GF-D8 (cell line): ENCODE results near the gene ASF1A.
A peak's percentile ranks its signal among the peaks of the same experiment; 100 is the strongest.

Experiments used
- DNase-seq: peaks from one replicate; lab custom pipeline; 2025; lab: John Stamatoyannopoulos, UW

Gene ASF1A

DNA sequence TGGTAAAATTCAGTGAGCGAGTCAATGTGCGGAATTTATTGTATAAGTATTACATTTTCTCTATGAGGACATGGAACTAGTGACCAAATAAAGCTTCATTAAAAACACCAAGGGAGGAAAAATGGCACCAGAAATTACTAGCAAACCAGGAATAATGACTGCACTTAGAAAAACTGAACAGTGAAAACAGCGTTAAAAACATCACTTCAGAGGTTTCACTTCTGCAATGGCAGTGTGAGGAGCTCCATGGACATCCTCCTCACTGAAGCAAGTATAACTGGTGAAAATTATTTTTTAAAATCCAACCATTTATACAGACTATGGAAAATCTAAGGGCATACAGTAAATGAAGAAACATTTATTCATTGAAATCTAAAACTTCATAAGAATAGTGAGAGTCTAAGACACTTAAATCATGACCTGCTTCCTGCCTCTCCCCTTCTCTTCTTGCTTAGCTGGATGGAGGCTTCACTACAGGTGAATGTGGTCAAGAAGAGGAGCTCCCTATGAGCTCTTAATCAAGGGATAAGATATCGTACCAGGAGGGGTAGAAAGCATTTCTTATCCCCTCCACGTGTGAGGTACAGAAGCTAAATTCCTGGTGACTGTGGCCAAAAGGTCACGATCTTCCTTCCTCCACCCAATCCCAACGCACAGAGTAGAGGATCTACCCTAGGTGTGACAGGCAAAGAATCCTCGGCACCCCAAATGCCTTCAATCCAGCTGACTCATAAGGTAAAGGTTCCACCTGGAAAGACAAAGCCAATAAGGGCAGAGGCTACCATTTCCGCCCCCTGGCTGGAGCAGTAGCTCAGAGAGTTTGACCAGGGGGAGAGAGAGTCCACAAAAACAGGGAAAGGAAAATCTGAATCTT, 12.3 kb upstream of the ASF1A start:
- DNase-seq, result no peak

DNA sequence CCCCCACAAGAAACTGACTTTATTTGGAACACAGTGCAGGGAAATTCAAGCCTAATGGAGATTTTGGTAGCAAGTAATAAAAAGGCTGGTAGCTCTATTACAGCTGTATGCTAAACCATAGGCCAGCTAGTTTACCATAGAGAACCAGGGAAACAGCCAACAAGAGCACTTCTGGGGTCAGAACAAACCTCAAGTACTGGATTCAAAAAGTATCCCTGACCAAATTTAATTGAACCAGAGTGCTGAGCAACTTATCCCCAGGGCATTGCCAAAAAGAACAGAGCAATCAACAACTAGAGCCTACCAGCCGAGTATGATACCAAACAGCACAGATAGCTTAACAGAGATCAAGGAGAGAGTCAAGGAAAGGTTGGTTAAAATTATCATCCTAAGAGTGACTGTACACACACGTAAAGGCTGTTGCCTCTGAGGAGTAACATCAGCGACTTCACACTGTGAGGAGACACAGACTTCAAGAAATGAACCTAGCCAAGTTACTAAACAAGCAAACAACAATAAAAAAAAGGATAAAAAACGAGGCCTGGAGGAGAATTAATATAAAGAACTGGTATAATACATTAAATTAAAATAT, 11.5 kb upstream of the ASF1A start:
- DNase-seq, result no peak

DNA sequence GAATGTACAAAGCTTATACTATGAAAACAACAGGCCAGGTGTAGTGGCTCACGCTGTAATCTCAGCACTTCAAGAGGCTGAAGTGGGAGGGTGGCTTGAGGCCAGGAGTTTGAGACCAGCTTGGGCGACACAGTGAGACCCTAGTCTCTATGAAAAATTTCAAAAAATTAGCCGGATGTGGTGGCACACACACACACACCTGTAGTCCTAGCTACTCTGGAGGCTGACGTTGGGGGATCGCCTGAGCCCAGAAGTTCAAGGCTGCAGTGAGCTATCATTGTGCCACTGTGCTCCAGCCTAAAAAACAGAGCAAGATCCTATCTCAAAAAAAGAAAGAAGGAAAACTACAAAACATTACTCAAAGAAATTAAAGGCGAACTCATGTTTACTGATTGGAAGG, 7.3 kb upstream of the ASF1A start:
- no peak for DNase-seq

DNA sequence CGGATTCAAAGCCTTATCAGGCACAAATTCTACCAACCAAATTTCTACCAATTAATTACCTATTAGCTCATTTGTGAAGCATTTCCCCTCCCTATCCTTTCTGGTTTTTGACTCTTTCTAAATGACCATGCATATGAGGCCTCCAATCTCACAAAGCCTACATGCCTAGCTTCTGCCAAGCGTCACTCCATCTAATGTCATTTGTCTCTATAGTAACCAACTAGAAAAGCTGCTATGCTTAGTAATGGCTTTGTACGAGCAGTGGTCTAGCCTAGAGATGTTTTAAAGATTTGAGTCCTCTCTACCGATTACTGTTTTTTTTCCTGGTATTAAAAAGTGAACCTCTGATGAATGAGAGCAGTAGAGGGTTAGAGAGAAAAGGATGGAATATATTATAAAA, 4.8 kb upstream of the ASF1A start:
- DNase-seq, result no peak

DNA sequence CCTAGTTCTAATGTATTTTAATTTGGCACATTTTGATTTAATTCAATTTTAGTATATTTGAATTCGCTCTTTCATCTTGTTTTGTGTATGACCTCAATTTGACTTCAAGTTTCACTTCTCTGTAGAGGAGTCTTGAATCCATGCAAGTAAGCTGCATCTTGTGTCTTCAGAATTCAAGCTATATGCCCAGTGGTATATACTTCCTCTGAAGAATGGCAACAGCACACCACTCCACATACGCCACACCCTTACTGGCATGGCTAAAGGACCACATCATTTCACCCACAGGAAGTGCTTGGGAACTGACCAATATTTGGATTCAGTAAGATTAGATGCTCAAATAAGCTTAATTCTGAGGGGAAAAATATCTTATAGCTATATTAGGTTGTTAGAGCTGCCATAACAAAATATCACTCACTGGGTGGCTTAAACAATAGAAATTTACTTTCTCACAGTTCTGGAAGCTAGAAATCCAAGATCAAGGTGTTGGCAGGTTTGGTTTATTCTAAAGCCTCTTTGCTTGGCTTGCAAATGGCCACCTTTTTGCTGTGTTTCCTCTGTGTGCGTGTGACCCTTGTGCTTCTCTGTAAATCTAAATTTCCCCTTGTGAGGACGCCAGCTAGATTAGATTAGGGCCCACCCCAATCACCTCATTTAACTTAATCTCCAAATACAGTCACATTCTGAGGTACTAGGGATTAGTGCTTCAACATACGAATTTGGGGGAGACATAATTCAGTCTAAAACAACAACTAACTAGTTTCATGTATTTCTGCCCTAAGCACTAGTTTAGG, 2.8 kb upstream of the ASF1A start:
- DNase-seq, result peak; percentile 17

GRCh38 chr6:118892355-118892991, 1.5 kb upstream of the ASF1A start:
- peak; percentile 34 for DNase-seq

GRCh38 chr6:118893064-118893806, 717 bp upstream of the ASF1A start:
- peak; percentile 56 for DNase-seq

DNA sequence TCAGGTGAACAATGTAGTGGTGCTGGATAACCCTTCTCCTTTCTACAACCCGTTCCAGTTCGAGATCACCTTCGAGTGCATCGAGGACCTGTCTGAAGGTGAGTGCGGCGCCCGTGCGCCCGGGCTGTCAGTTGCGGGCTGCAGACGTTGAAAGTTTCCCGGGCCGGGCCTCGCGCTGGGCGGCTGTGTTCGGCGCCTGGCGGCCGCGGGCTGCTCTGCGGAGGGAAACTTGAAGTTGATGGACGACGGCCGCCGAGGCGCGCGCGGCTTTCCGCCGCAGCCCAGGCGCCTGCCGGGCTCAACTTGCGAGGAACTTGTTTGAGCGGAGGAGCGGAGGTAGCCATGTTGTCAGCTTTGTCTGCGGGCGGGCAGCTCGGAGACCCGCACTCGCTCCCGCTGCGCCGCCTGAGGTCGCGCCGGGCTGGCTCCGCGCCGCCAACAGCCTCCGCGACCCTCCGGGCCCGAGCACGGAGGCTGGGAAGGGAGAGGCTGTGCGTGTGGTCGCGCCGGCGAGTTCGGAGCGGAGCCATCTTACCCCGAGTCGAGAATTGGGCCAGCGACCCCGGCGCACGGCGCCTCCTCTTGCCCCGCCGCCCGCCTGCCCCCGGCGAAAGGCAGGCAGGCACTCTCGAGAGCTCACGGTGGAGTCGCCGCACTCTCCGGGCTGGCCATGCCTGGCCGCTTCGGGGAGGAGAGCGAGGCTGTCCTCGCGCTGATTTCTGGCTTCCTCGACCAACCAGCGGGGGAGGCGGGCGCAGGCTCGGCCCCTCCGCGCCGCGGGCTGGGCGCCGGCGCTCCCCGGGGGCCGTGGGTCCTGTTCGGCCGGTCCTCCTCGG, 691 bp downstream of the ASF1A start:
- DNase-seq, result no peak

GRCh38 chr6:118895261-118895560, 1.3 kb downstream of the ASF1A start:
- DNase-seq, result peak; percentile 7

DNA sequence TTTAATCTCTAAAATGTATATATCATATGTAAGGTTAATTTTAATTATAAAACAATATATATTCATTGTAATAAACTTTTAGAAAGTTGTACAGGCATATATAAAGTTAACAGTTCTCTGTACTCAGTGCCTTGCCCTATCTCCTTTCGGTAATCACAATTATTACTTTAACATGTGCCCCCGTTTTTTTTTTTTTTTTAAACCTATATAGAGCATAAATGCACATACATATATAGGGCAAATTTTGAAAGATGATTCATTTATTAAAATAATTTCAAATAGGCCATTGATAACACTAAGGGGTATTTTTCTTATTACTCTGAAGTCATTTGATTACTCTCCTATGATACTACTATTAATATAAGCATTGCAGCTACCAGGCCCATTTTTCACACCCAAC, 1.9 kb downstream of the ASF1A start:
- no peak for DNase-seq

DNA sequence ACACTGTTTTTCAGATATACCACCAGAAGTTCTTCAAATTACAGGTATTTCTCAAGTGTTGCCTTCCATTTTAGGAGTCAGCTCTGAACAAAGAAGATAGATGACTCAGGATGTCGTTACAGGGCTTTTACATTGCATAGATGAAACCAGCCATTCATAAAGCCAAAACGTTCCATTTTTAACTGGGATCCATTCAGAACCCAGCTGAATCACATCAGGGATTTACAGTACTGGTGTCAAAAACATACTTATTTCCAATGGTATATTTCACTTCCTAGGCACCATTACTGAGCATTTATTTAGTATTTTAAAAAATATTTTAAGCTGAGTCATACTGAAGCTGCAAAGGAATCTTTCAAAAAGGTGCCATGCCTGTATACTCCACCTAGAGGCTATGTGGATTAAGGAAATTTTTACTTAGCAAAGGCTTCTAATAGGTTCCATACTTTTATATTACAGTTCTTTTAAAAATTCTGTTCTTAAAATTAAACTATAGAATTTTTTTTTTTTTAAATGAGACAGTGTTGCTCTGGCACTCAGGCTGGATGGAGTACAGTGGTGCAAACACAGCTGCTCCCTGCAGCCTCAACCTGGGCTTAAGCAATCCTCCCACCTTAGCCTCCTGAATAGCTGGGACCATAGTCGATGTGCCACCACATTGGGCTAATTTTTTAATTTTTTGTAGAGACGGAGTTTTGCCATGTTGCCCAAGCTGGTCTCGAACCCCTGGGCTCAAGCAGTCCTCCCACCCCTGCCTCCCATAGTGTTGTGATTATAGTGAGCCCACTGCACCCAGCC, 2.6 kb downstream of the ASF1A start:
- DNase-seq, result peak; percentile 57

GRCh38 chr6:118897386-118897785, 3.4 kb downstream of the ASF1A start:
- no peak for DNase-seq

GRCh38 chr6:118899948-118900347, 6.0 kb downstream of the ASF1A start:
- DNase-seq, result no peak

DNA sequence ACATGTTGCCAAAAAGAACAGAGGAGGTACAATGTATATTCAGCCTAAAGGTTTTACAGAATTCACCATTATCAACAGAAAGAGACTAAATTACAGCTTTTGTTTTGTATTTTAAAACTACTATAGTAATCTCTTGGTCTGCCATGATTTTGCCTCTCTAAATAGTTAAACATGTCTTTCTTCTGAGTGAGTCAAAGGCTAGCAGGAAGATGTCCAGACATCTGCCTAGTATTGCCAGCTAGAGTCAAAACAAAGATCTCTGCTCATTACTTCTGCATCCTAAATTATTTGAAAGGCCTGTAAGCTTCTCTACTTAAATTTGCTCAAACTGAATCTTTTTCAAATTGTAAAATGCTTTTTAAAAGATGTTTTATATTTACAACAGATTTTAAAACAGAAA, 8.8 kb downstream of the ASF1A start:
- no peak for DNase-seq

GRCh38 chr6:118903138-118903537, 9.2 kb downstream of the ASF1A start:
- no peak for DNase-seq

DNA sequence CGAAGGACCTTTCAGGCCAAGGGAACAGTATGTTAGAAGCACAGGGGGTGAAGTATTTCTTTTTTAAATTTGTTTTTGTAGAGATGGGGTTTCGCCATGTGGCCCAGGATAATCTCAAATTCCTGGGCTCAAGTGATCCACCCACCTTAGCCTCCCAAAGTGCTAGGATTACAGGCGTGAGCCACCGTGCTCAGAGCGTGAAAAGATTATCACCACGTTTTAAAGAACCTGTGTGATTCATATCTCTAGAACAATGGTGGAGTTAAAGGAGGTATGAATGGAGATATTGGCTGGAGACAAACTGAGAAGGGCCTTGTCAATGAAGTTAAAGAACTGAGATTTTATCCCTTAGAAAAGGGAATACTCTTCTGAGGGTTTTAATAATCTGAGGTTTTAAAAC, 9.7 kb downstream of the ASF1A start:
- no peak for DNase-seq

GRCh38 chr6:118905084-118905483, 11.1 kb downstream of the ASF1A start:
- no peak for DNase-seq

- no peak for DNase-seq
Observed at GRCh38 chr6:118905851-118906250, 11.9 kb downstream of the ASF1A start.

- no peak for DNase-seq
Observed at GRCh38 chr6:118908441-118908840, 14.5 kb downstream of the ASF1A start.

DNA sequence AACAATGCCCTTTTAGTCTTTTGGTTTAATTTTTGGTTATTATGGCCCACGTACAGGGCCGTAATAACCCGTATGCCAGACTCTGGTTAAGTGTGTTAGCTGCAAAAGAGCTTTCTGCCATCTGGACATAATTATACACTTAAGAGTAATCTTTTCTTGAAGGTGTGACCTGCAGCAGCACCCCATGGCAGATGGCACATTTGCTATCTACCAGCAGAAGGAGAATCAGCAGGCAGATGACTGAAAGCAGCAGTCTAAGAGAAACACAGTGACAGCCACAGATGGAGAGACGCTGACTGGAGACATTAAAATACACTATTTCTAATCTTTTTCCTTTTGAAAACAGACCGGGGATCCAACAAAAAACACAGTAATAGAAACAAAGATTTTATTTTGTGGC, 18.7 kb downstream of the ASF1A start:
- DNase-seq, result no peak
